HG03342 (cell line): ENCODE measurements around the gene GLP2R.

Experiments
- ATAC-seq: cut with Tn5 transposase; IDR thresholded peaks from one replicate; pipeline ENCODE4 v1.9.1; 2021; ENCODE audit warnings: mild to moderate bottlenecking, moderate library complexity; ENCODE audit not compliant: unreplicated experiment

GLP2R gene

GRCh38 chr17:9850151-9850550, 24.4 kb downstream of the GLP2R start:
- ATAC-seq = no peak

GRCh38 chr17:9854255-9854654, 28.5 kb downstream of the GLP2R start:
- ATAC-seq = no peak

GRCh38 chr17:9855036-9855435, 29.3 kb downstream of the GLP2R start:
- no peak for ATAC-seq

GRCh38 chr17:9859781-9860180, 34.1 kb downstream of the GLP2R start:
- no peak for ATAC-seq

GRCh38 chr17:9860851-9861250, 35.1 kb downstream of the GLP2R start:
- ATAC-seq = no peak

GRCh38 chr17:9862220-9862619, 36.5 kb downstream of the GLP2R start:
- ATAC-seq = no peak

DNA sequence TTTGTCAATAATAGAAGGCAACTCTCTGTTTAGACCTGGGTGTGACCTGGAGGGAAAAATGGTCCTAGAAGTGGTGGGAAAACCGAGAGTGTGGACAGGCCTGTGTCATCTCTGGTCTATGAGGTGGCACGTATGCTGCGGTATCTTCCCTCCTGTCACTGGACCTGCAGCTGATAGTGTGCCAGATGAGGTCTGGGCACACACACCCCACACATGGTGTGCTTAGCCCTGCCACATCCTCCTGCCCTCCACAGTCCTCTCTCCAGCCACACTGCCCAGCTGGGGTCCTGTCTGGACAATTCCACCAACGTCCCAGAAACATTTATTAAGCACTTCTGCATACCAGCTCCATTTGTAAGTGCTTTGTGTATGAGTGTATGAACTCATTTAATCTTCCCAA, 37.2 kb downstream of the GLP2R start:
- no peak for ATAC-seq

- no peak for ATAC-seq
Observed at GRCh38 chr17:9865586-9865985, 39.9 kb downstream of the GLP2R start.

- ATAC-seq = no peak
Observed at GRCh38 chr17:9868552-9868951, 42.8 kb downstream of the GLP2R start.

DNA sequence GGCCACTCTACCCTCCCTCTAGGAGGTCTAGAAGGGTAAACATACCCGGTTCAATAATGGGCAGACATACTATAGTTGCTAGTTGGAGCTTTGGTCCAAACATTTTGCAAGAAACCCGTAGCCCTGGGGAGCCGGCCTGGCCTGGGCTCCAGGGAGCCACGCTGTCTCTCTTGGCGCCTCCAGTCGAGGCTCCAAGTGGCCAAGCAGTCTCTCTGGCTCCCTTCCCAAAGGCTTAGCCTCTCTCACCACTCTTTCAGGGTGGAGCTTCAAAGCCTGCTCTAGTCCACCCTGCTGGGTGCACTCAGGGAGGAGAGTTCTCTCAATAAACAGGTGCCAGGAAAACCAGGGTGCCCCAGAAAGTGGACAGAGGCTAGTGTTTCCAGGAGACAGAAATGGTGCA, 47.1 kb downstream of the GLP2R start:
- ATAC-seq = no peak

DNA sequence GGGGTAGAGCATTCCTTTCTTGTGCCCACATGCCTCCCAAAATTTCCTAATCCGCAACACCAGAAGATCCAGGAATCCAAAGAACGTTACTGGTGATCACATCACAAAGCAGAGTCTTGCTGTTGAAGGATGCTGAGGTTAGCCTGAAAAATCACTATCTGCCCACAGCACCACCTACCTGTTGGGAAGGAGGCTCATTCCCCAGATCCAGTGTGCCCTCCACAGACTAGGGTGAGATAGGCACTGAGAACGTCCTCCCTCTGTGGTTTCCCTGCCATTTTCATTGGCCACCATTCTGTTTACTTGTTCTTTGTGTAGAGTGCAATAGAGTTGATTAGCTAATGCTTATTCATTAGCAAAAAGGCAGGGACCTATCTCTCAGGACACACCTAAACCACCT, 49.0 kb downstream of the GLP2R start:
- no peak for ATAC-seq

DNA sequence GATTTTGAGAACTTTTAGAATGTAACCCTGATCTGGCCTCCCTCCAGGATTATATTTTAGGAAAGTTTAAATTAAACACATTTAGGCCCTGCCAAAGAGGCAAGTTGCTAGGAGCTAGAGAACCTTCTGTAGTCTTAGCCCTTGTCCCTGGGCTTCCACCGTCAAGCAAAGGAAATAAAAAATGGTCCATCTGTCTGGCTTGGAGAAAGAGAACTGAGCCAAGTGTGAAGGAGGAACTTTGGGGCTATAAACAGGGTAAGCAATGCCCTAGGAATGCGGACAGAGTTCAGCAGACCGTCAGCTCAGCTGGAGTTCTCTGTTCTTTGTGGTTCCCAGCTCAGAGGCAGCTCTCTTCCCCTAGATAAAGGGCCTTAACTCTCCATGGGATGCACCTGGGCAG, 49.7 kb downstream of the GLP2R start:
- ATAC-seq = no peak

DNA sequence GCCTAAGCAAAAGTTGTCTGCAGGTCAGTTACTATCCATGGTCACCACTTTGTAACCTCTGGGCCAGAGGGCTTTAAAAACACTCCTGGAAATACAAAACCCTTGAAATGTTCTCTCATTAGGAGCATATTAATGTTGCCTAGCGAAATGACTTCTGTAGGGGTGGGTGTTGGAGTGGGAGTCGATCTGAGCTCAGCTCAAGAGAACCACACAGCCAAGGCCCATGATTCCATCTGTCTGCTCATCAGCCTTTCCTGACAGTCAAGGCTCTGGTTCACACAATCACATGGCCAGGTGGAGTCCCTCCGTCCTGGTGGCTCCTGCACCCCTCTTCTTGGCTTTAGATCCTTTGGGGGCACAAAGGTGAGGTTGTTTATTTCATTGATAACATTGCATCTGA, 52.6 kb downstream of the GLP2R start:
- no peak for ATAC-seq

DNA sequence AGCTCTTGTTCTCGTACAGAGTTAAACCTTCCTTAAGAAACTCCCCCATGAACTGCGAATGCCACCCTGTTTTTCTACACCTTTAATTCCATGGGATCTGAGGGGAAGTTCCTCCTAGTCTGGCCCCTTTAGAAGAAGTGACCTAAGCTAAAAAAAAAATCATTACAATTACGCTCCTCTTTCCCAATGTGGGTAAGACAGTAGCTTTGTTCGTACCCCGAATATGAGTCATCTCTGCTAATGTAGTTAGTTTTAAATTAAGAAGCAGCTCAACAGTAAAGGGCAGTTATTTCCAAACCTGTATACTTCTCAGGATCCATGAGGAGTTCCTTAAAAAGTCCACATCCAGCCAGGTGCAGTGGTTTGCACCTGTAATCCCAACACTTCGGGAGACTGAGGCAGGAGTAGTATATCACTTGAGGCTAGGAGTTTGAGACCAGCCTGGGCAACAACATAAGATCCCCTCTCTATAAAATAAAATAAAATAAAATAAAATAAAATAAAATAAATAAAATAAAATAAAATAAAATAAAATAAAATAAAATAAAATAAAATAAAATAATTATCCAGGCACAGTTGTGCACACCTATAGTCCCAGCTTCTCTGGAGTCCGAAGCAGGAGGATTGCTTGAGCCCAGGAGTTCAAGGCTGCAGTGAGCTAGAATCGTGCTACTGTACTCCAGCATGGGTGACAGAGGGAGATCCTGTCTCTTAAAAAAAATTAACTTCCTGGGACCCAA, 53.2 kb downstream of the GLP2R start:
- no peak for ATAC-seq

DNA sequence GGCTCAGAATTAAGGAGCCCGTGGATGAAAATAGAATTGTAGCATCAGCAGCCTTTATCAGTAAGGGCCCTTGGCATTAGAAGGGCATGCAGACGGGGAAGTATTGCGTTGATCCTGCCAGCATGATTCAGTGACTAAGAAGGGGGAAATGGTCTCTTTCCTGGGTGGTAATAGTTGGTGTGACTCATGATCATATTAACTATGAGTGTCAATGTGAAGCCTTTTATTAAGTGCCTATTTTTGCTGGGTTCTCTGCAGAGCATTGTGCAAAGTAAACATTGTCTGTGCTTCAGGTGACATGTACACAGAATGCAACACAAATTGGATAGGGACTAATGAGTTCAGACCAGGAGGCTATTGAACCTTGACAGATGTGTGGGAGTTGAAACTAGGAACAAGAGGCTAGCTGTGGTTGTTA, 54.9 kb downstream of the GLP2R start:
- ATAC-seq = no peak

- no peak for ATAC-seq
Observed at GRCh38 chr17:9883451-9883850, 57.7 kb downstream of the GLP2R start.

DNA sequence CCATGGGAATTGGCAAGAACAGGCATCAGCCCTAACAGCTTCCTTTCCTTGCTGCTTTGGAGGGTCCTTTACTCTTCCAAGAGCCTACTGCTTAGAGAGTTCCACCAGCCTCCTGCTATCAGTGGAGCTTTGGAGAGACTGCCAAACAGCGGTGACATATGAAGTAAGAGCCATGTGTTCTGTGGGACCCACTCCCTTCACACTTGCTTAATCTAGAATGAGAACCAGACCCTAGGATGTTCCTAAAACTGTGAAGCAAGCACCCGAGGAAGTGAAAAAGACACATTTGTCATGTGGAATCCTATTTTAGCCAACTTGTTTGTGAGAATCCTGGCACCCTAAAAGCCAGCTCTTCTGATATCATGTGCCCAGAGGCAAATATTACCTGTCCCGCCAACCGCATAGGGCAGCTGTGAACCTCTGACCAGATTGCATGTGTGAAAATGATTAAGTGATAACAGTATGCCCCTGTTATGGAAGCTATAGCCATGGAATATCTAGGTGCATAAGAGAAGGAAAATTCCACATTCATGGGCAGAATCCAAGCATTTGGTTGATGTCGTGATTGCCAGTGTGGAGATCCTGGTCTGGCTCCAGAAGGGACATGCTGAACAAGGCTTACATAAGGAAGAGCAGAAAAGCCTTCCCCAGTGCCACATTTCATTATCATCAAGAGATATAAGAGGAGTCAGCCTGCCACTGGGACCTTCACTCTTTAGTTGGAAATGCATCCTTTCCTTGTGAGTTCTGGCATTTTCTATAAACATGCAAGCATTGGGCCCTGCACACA, 60.6 kb downstream of the GLP2R start:
- no peak for ATAC-seq

- ATAC-seq = no peak
Observed at GRCh38 chr17:9887508-9887907, 61.8 kb downstream of the GLP2R start.

- no peak for ATAC-seq
Observed at GRCh38 chr17:9890124-9890523, 64.4 kb downstream of the GLP2R start.

GRCh38 chr17:9893411-9894012, 67.8 kb downstream of the GLP2R start:
- ATAC-seq = no peak

- ATAC-seq = no peak
Observed at GRCh38 chr17:9894231-9894630, 68.5 kb downstream of the GLP2R start.

- ATAC-seq = no peak
Observed at GRCh38 chr17:9895923-9896322, 70.2 kb downstream of the GLP2R start.
